Measurements from ENCODE around the gene EFL1.

Gene EFL1

GRCh38 chr15:82093774-82094211 lies 168.7 kb downstream of the EFL1 start:
- no peaks in the 10 kb centered on the region for H3K27me3 ChIP-seq (ENCODE audit: insufficient read depth, low read length)
- no peak overlapping the region for H3K4me2 ChIP-seq (ENCODE audit: low read length)
- H3K4me3 ChIP-seq (ENCODE audit: low read depth, low read length, poor library complexity, severe bottlenecking): no peak overlapping the region
- H3K9me3 ChIP-seq (ENCODE audit: low read length): no peaks in the 10 kb centered on the region
- H2AFZ ChIP-seq (ENCODE audit: low read length): no peak overlapping the region
- H3F3A ChIP-seq (ENCODE audit: insufficient read depth, low read length): no peaks in the 10 kb centered on the region
- H4K20me1 ChIP-seq (ENCODE audit: insufficient read depth, low read length): no peaks in the 10 kb centered on the region
- H3K9ac ChIP-seq (ENCODE audit: low read length): no peak overlapping the region
- no peaks in the 10 kb centered on the region for H3K9me2 ChIP-seq (ENCODE audit: low read depth, low read length)
- TF ChIP-seq CTCF (IDR thresholded peaks at IDR 0.05; ENCODE audit: low read length) (no peak), EZH2 (IDR thresholded peaks at IDR 0.05; ENCODE audit: borderline replicate concordance, low read length) (no peak)
- no peaks in the 10 kb centered on the region for H3K36me3 ChIP-seq (ENCODE audit: insufficient read depth, low read length)
- no peak overlapping the region for H3K27ac ChIP-seq (ENCODE audit: low read depth, low read length, poor library complexity, severe bottlenecking)
- H3K4me1 ChIP-seq (ENCODE audit: insufficient read depth, low read length, severe bottlenecking): no peaks in the 10 kb centered on the region
- no peaks in the 10 kb centered on the region for H3K79me2 ChIP-seq (ENCODE audit: insufficient read depth, low read length)

- H3K4me1 ChIP-seq (ENCODE audit: insufficient read depth, low read length, severe bottlenecking): no peaks in the 10 kb centered on the region
- no peaks in the 10 kb centered on the region for H3K79me2 ChIP-seq (ENCODE audit: insufficient read depth, low read length)
- no peak overlapping the region for H3K4me2 ChIP-seq (ENCODE audit: low read length)
- no peaks in the 10 kb centered on the region for H3K9me2 ChIP-seq (ENCODE audit: low read depth, low read length)
- H3K36me3 ChIP-seq (ENCODE audit: insufficient read depth, low read length): no peaks in the 10 kb centered on the region
- TF ChIP-seq CTCF (IDR thresholded peaks at IDR 0.05; ENCODE audit: low read length) (no peak), EZH2 (IDR thresholded peaks at IDR 0.05; ENCODE audit: borderline replicate concordance, low read length) (no peak)
- H4K20me1 ChIP-seq (ENCODE audit: insufficient read depth, low read length): no peaks in the 10 kb centered on the region
- H3K4me3 ChIP-seq (ENCODE audit: low read depth, low read length, poor library complexity, severe bottlenecking): no peak overlapping the region
- no peak overlapping the region for H3K9ac ChIP-seq (ENCODE audit: low read length)
- no peak overlapping the region for H3K27ac ChIP-seq (ENCODE audit: low read depth, low read length, poor library complexity, severe bottlenecking)
- no peaks in the 10 kb centered on the region for H3F3A ChIP-seq (ENCODE audit: insufficient read depth, low read length)
- no peaks in the 10 kb centered on the region for H3K9me3 ChIP-seq (ENCODE audit: low read length)
- no peak overlapping the region for H2AFZ ChIP-seq (ENCODE audit: low read length)
- H3K27me3 ChIP-seq (ENCODE audit: insufficient read depth, low read length): no peaks in the 10 kb centered on the region
Observed at GRCh38 chr15:82093325-82093724, 169.2 kb downstream of the EFL1 start.

GRCh38 chr15:82091636-82092140 lies 170.8 kb downstream of the EFL1 start:
- Histone ChIP-seq H3K4me1 (ENCODE audit: insufficient read depth, low read length, severe bottlenecking) (no peaks in the 10 kb centered on the region), H3K27me3 (ENCODE audit: insufficient read depth, low read length) (no peaks in the 10 kb centered on the region), H3K9me3 (ENCODE audit: low read length) (no peaks in the 10 kb centered on the region), H3K27ac (ENCODE audit: low read depth, low read length, poor library complexity, severe bottlenecking) (no peak overlapping the region), H3K79me2 (ENCODE audit: insufficient read depth, low read length) (no peaks in the 10 kb centered on the region), H2AFZ (ENCODE audit: low read length) (no peak overlapping the region), H3F3A (ENCODE audit: insufficient read depth, low read length) (no peaks in the 10 kb centered on the region), H3K9ac (ENCODE audit: low read length) (no peak overlapping the region), H3K36me3 (ENCODE audit: insufficient read depth, low read length) (no peaks in the 10 kb centered on the region), H3K4me2 (ENCODE audit: low read length) (no peak overlapping the region), H3K9me2 (ENCODE audit: low read depth, low read length) (no peaks in the 10 kb centered on the region), H3K4me3 (ENCODE audit: low read depth, low read length, poor library complexity, severe bottlenecking) (no peak overlapping the region), H4K20me1 (ENCODE audit: insufficient read depth, low read length) (no peaks in the 10 kb centered on the region)
- TF ChIP-seq CTCF (IDR thresholded peaks at IDR 0.05; ENCODE audit: low read length) (no peak), EZH2 (IDR thresholded peaks at IDR 0.05; ENCODE audit: borderline replicate concordance, low read length) (no peak)

Data from OCI-LY1 (cell line).